ENCODE data around the gene SPEM3. TPM values are rescaled to one million over a fixed set of nuclear protein-coding genes. Genes with fewer than 3 reads are reported as not detected.
"Not testable (repeated sequence)": the region's sequence is repeated elsewhere in the genome, so short reads cannot be mapped to it uniquely, and the experiment has no call there.

SPEM3 gene
- polyA plus RNA-seq, 3 donors: not detected

GRCh38 chr17:7479213-7480088, 50.8 kb downstream of the SPEM3 start, which contains the start of gene ZBTB4:
Gene ZBTB4, minus strand, starts transcription at chr17:7479631. Its CDS starts 12,830 bp downstream, at chr17:7466801.
- Mint-ChIP-seq H3K36me3 (peaks cover 2 to 7% of the 10 kb centered on the region in 2 donors), H3K27me3 (ENCODE audit: low read depth in 3 of 3) (peaks cover 0 to 3% (median 1%) of the 10 kb centered on the region in 3 donors), H3K27ac (peak within 1 kb of the TSS; percentile 75 to 96 (median 87)), H3K9me3 (peaks cover 0 to 2% (median 0%) of the 10 kb centered on the region in 7 donors), H3K4me3 (peak within 1 kb of the TSS; percentile 90 to 93), H3K4me1 (peaks cover 72% of the 10 kb centered on the region)
- peak within 1 kb of the TSS; percentile 62 to 89 (median 80) for H3K4me3 ChIP-seq (replicated peaks in 1 of 3; ENCODE audit: low read depth in 2 of 3, low read length in 3 of 3)
- WGBS (ENCODE audit: insufficient coverage): under 1% methylated on average over 67 of the region's 92 CpGs
- H3K4me2 ChIP-seq (replicated peaks; ENCODE audit: extremely low read depth, low read length, poor library complexity, severe bottlenecking): peak within 1 kb of the TSS; percentile 94
- DNase-seq: peak; percentile 18 to 49 (median 23)
- no peaks in the 10 kb centered on the region for H3K9me3 ChIP-seq (replicated peaks in 1 of 2; ENCODE audit: control insufficient read depth in 1 of 2, insufficient read depth in 1 of 2, low read length in 2 of 2)
- peak within 1 kb of the TSS; percentile 67 to 80 for H3K27ac ChIP-seq (ENCODE audit: low read depth in 1 of 2, low read length in 2 of 2)
- peak within 1 kb of the TSS; percentile 85 for H2AFZ ChIP-seq (ENCODE audit: insufficient read depth, low read depth, low read length, poor library complexity, severe bottlenecking)
- peak within 1 kb of the TSS; percentile 83 for H3K9ac ChIP-seq (ENCODE audit: insufficient read depth, low read length, poor library complexity, severe bottlenecking)
- H3K27me3 ChIP-seq (ENCODE audit: control insufficient read depth in 2 of 2, insufficient read depth in 2 of 2, low read length in 2 of 2): no peaks in the 10 kb centered on the region
- no peaks in the 10 kb centered on the region for H3K36me3 ChIP-seq (replicated peaks in 1 of 2; ENCODE audit: control insufficient read depth in 1 of 2, insufficient read depth in 2 of 2, low read length in 2 of 2)
- intact Hi-C loops (cut with micrococcal nuclease): loop anchor here in 1 of 2 donors (5.0 to 10.0 kb wide), 4 partner anchors 93 to 363 kb away; partner anchors contain the start of genes DVL2, KCTD11, PHF23 and TMEM95
- peaks cover 58% of the 10 kb centered on the region for H3K79me2 ChIP-seq (ENCODE audit: insufficient read depth, low read length)
- TF ChIP-seq CTCF (IDR thresholded peaks at IDR 0.05): no peak
- H3K4me1 ChIP-seq (ENCODE audit: control insufficient read depth in 1 of 2, insufficient read depth in 2 of 2, low read length in 2 of 2): peaks cover 59 to 66% of the 10 kb centered on the region in 2 donors
- peaks cover 5% of the 10 kb centered on the region for H4K20me1 ChIP-seq (ENCODE audit: insufficient read depth, low read length)

GRCh38 chr17:7480089-7480384, 51.4 kb downstream of the SPEM3 start:
- H3K79me2 ChIP-seq (ENCODE audit: insufficient read depth, low read length): peaks cover 56% of the 10 kb centered on the region
- peak overlapping the region; percentile 94 for H3K4me2 ChIP-seq (replicated peaks; ENCODE audit: extremely low read depth, low read length, poor library complexity, severe bottlenecking)
- Mint-ChIP-seq H3K4me1 (peaks cover 70% of the 10 kb centered on the region), H3K36me3 (peaks cover 0 to 7% of the 10 kb centered on the region in 2 donors), H3K4me3 (peak overlapping the region; percentile 82 to 91), H3K9me3 (peaks cover 0 to 2% (median 0%) of the 10 kb centered on the region in 7 donors), H3K27me3 (ENCODE audit: low read depth in 3 of 3) (peaks cover 0 to 3% (median 1%) of the 10 kb centered on the region in 3 donors), H3K27ac (peak overlapping the region; percentile 72 to 92 (median 80))
- H3K9me3 ChIP-seq (replicated peaks in 1 of 2; ENCODE audit: control insufficient read depth in 1 of 2, insufficient read depth in 1 of 2, low read length in 2 of 2): no peaks in the 10 kb centered on the region
- H3K4me3 ChIP-seq (replicated peaks in 1 of 3; ENCODE audit: low read depth in 2 of 3, low read length in 3 of 3): peak overlapping the region; percentile 36 to 89 (median 66)
- H2AFZ ChIP-seq (ENCODE audit: insufficient read depth, low read depth, low read length, poor library complexity, severe bottlenecking): peak overlapping the region; percentile 85
- TF ChIP-seq CTCF (IDR thresholded peaks at IDR 0.05): no peak
- H3K27me3 ChIP-seq (ENCODE audit: control insufficient read depth in 2 of 2, insufficient read depth in 2 of 2, low read length in 2 of 2): no peaks in the 10 kb centered on the region
- 9% methylated on average over 8 of the region's 8 CpGs for WGBS (ENCODE audit: insufficient coverage)
- H3K27ac ChIP-seq (ENCODE audit: low read depth in 1 of 2, low read length in 2 of 2): peak overlapping the region; percentile 28 to 79
- no peaks in the 10 kb centered on the region for H3K36me3 ChIP-seq (replicated peaks in 1 of 2; ENCODE audit: control insufficient read depth in 1 of 2, insufficient read depth in 2 of 2, low read length in 2 of 2)
- H3K4me1 ChIP-seq (ENCODE audit: control insufficient read depth in 1 of 2, insufficient read depth in 2 of 2, low read length in 2 of 2): peaks cover 54 to 64% of the 10 kb centered on the region in 2 donors
- intact Hi-C loops (cut with micrococcal nuclease): loop anchor here in 1 of 2 donors (5.0 to 10.0 kb wide), 4 partner anchors 92 to 362 kb away; partner anchors contain the start of genes DVL2, KCTD11, PHF23 and TMEM95
- H4K20me1 ChIP-seq (ENCODE audit: insufficient read depth, low read length): peaks cover 10% of the 10 kb centered on the region
- DNase-seq: no peak
- peak overlapping the region; percentile 83 for H3K9ac ChIP-seq (ENCODE audit: insufficient read depth, low read length, poor library complexity, severe bottlenecking)

- H3K27me3 Mint-ChIP-seq (ENCODE audit: low read depth in 3 of 3); DNase-seq; H3K9ac ChIP-seq (ENCODE audit: insufficient read depth, low read length, poor library complexity, severe bottlenecking); H3K9me3 ChIP-seq (replicated peaks in 1 of 2; ENCODE audit: control insufficient read depth in 1 of 2, insufficient read depth in 1 of 2, low read length in 2 of 2); H3K27me3 ChIP-seq (ENCODE audit: control insufficient read depth in 2 of 2, insufficient read depth in 2 of 2, low read length in 2 of 2); H2AFZ ChIP-seq (ENCODE audit: insufficient read depth, low read depth, low read length, poor library complexity, severe bottlenecking); H3K36me3 ChIP-seq (replicated peaks in 1 of 2; ENCODE audit: control insufficient read depth in 1 of 2, insufficient read depth in 2 of 2, low read length in 2 of 2); H3K36me3 Mint-ChIP-seq; H3K9me3 Mint-ChIP-seq: not testable (repeated sequence)
- Mint-ChIP-seq H3K27ac (peak within 1 kb of the TSS in 6 of 7 donors; percentile 17 to 100 (median 68)), H3K4me3 (peak within 1 kb of the TSS; percentile 82 to 91), H3K4me1 (peaks cover 69% of the 10 kb centered on the region)
- Histone ChIP-seq H3K4me2 (replicated peaks; ENCODE audit: extremely low read depth, low read length, poor library complexity, severe bottlenecking) (peak within 1 kb of the TSS; percentile 94), H3K4me1 (ENCODE audit: control insufficient read depth in 1 of 2, insufficient read depth in 2 of 2, low read length in 2 of 2) (peaks cover 54 to 64% of the 10 kb centered on the region in 2 donors), H3K79me2 (ENCODE audit: insufficient read depth, low read length) (peaks cover 56% of the 10 kb centered on the region), H4K20me1 (ENCODE audit: insufficient read depth, low read length) (peaks cover 22% of the 10 kb centered on the region), H3K27ac (ENCODE audit: low read depth in 1 of 2, low read length in 2 of 2) (peak within 1 kb of the TSS in 1 of 2 donors; percentile 79), H3K4me3 (replicated peaks in 1 of 3; ENCODE audit: low read depth in 2 of 3, low read length in 3 of 3) (peak within 1 kb of the TSS in 1 of 3 experiments; percentile 89)
- intact Hi-C loops (cut with micrococcal nuclease): loop anchor here in 1 of 2 donors (5.0 to 10.0 kb wide), 4 partner anchors 91 to 361 kb away; partner anchors contain the start of genes DVL2, KCTD11, PHF23 and TMEM95
- no CpG with 5 or more reads among the region's 4 CpGs for WGBS (ENCODE audit: insufficient coverage)
These were observed 52.6 kb downstream of the SPEM3 start, which contains the start of gene SLC35G6 for GRCh38 chr17:7481275-7481674. Gene SLC35G6, plus strand, starts transcription at chr17:7481446. Its CDS starts 71 bp downstream, at chr17:7481517.
